Natural killer cell (primary cell): Measurements from ENCODE around the gene ALDH5A1. TPM values are rescaled to one million over a fixed set of nuclear protein-coding genes. Genes with fewer than 3 reads are reported as not detected.

Experiments
- ATAC-seq, 3 donors: fragments of 150-1000 bp in 2 of 3; fragments of 200-7000 bp in 1 of 3; cut with Tn5 transposase; 1 replicate in 1 of 3; 2 replicates in 2 of 3; pipeline ENCODE4 v1.10.0; 2021; ENCODE audit warnings: mild to moderate bottlenecking in 2 of 3, moderate library complexity in 2 of 3
- DNase-seq, 2 donors: peaks; one replicate each; pipeline versions ENCODE4 v3.0.0 to v3.0.0-alpha.2; 2013 to 2021; ENCODE audit warnings: mixed read lengths in 1 of 2
- H3K27ac ChIP-seq: one replicate; pipeline ENCODE4 v1.5.1; 2013; ENCODE audit warnings: mild to moderate bottlenecking, low read length
- H3K27me3 ChIP-seq: one replicate; pipeline ENCODE4 v1.6.1; 2013; ENCODE audit warnings: low read length; ENCODE audit not compliant: control insufficient read depth, insufficient read depth
- H3K36me3 ChIP-seq: one replicate; pipeline ENCODE4 v1.6.1; 2013; ENCODE audit warnings: low read length; ENCODE audit not compliant: control insufficient read depth, insufficient read depth
- H3K4me1 ChIP-seq: one replicate; pipeline ENCODE4 v1.6.1; 2013; ENCODE audit warnings: low read length; ENCODE audit not compliant: control insufficient read depth, insufficient read depth
- H3K4me3 ChIP-seq: one replicate; pipeline ENCODE4 v1.5.1; 2013; ENCODE audit warnings: low read length
- H3K9me3 ChIP-seq: one replicate; pipeline ENCODE4 v1.6.1; 2013; ENCODE audit warnings: low read length; ENCODE audit not compliant: control insufficient read depth, insufficient read depth
- H3K27ac Mint-ChIP-seq, 2 donors: one replicate each; pipeline ENCODE4 v1.8.0; 2022; ENCODE audit warnings: mild to moderate bottlenecking in 2 of 2, mixed read lengths in 2 of 2, moderate library complexity in 1 of 2
- H3K27me3 Mint-ChIP-seq, 2 donors: one replicate each; pipeline ENCODE4 v1.8.0; 2022; ENCODE audit warnings: low read depth in 2 of 2, mixed read lengths in 2 of 2
- H3K36me3 Mint-ChIP-seq: one replicate; pipeline ENCODE4 v1.8.0; 2022; ENCODE audit warnings: mixed read lengths
- H3K4me1 Mint-ChIP-seq, 2 donors: one replicate each; pipeline ENCODE4 v1.8.0; 2022; ENCODE audit warnings: mixed read lengths in 2 of 2
- H3K4me3 Mint-ChIP-seq: one replicate; pipeline ENCODE4 v1.8.0; 2022; ENCODE audit warnings: mild to moderate bottlenecking, moderate library complexity, mixed read lengths
- H3K9me3 Mint-ChIP-seq, 2 donors: one replicate each; pipeline ENCODE4 v1.8.0; 2022; ENCODE audit warnings: mixed read lengths in 2 of 2
- CTCF ChIP-seq: fragments of 200-600 bp; IDR thresholded peaks from one replicate; pipeline ENCODE4 v1.8.0; 2022; ENCODE audit warnings: antibody characterized with exemption
- WGBS: methylation state at CpG from one replicate; pipeline ENCODE4 v1.1.7; 2013; ENCODE audit warnings: missing lambda C conversion rate; ENCODE audit not compliant: insufficient coverage; 5-methylcytosine and 5-hydroxymethylcytosine counted together
- intact Hi-C: fragments of 100-400 bp; cut with micrococcal nuclease; formaldehyde crosslinking; loops from one replicate; pipeline ENCODE4 v1.14.2; 2022
- total RNA-seq, 4 donors: library from RNA; stranded (reverse); fragments of 120-200 nt in 1 of 4; gene quantifications; one replicate each; pipeline versions ENCODE4 v1.2.3 to v1.2.4, GENCODE V29; 2013 to 2022

Gene ALDH5A1
- total RNA-seq, 3 donors from 2014 or later (not counting 1 experiment from before 2014, with no cell fraction given), result 4.8 to 7.5 (median 6.8) TPM

GRCh38 chr6:24453921-24454320 is 40.8 kb upstream of the ALDH5A1 start:
- H3K36me3 Mint-ChIP-seq, result no peaks in the 10 kb centered on the region
- no peak overlapping the region for H3K4me3 ChIP-seq
- H3K4me1 ChIP-seq, result no peaks in the 10 kb centered on the region
- H3K27me3 Mint-ChIP-seq, result no peaks in the 10 kb centered on the region
- no peaks in the 10 kb centered on the region for H3K9me3 ChIP-seq
- no peak for DNase-seq
- intact Hi-C loops, result no loop called here
- no peak overlapping the region for H3K27ac Mint-ChIP-seq
- 86% methylated on average over 9 of the region's 10 CpGs for WGBS
- no peaks in the 10 kb centered on the region for H3K36me3 ChIP-seq
- TF ChIP-seq CTCF, result no peak
- H3K4me1 Mint-ChIP-seq, result no peaks in the 10 kb centered on the region
- no peaks in the 10 kb centered on the region for H3K9me3 Mint-ChIP-seq
- no peak overlapping the region for H3K27ac ChIP-seq
- no peak overlapping the region for H3K4me3 Mint-ChIP-seq
- H3K27me3 ChIP-seq, result no peaks in the 10 kb centered on the region
- no peak for ATAC-seq

GRCh38 chr6:24454452-24454851 is 40.3 kb upstream of the ALDH5A1 start:
- Mint-ChIP-seq H3K36me3 (no peaks in the 10 kb centered on the region), H3K4me1 (no peaks in the 10 kb centered on the region), H3K27me3 (no peaks in the 10 kb centered on the region), H3K27ac (no peak overlapping the region), H3K4me3 (no peak overlapping the region), H3K9me3 (no peaks in the 10 kb centered on the region)
- Histone ChIP-seq H3K9me3 (no peaks in the 10 kb centered on the region), H3K4me3 (no peak overlapping the region), H3K27ac (no peak overlapping the region), H3K36me3 (no peaks in the 10 kb centered on the region), H3K4me1 (no peaks in the 10 kb centered on the region), H3K27me3 (no peaks in the 10 kb centered on the region)
- intact Hi-C loops, result no loop called here
- no peak for TF ChIP-seq CTCF
- 58% methylated on average over 5 of the region's 5 CpGs for WGBS
- ATAC-seq (no peak), DNase-seq (no peak)

GRCh38 chr6:24455061-24455460 is 39.7 kb upstream of the ALDH5A1 start:
- ATAC-seq, result no peak

More at GRCh38 chr6:24455061-24455460, 39.7 kb upstream of the ALDH5A1 start:
- no peaks in the 10 kb centered on the region for H3K9me3 ChIP-seq
- no peaks in the 10 kb centered on the region for H3K4me1 Mint-ChIP-seq
- H3K4me1 ChIP-seq, result no peaks in the 10 kb centered on the region
- no peaks in the 10 kb centered on the region for H3K36me3 Mint-ChIP-seq
- no peak for DNase-seq
- intact Hi-C loops, result no loop called here
- no peak overlapping the region for H3K27ac Mint-ChIP-seq
- no peak overlapping the region for H3K4me3 ChIP-seq
- WGBS, result 94% methylated on average over 4 of the region's 4 CpGs
- no peak for TF ChIP-seq CTCF
- H3K27me3 Mint-ChIP-seq, result no peaks in the 10 kb centered on the region
- H3K27me3 ChIP-seq, result no peaks in the 10 kb centered on the region
- H3K9me3 Mint-ChIP-seq, result no peaks in the 10 kb centered on the region
- no peak overlapping the region for H3K4me3 Mint-ChIP-seq
- H3K36me3 ChIP-seq, result no peaks in the 10 kb centered on the region
- H3K27ac ChIP-seq, result no peak overlapping the region
